ENCODE results near the gene N4BP2L1. TPM values are rescaled to one million over a fixed set of nuclear protein-coding genes. Genes with fewer than 3 reads are reported as not detected.

Gene N4BP2L1
- total RNA-seq, 2 donors from 2014 or later = 17.1 to 31.7 TPM

GRCh38 chr13:32409001-32409313, 19.0 kb downstream of the N4BP2L1 start:
- Histone ChIP-seq H3K4me1 (ENCODE audit: control insufficient read depth in 1 of 2, low read depth in 2 of 2) (peaks cover 0 to 7% of the 10 kb centered on the region in 2 donors), H3K36me3 (no peaks in the 10 kb centered on the region), H3K9me3 (no peaks in the 10 kb centered on the region), H3K27me3 (replicated peaks; ENCODE audit: insufficient read depth) (no peaks in the 10 kb centered on the region), H3K27ac (no peak overlapping the region), H3K4me3 (no peak overlapping the region)
- ATAC-seq (ENCODE audit: insufficient number of reproducible peaks, low FRiP score, low read depth) = no peak
- no peak for TF ChIP-seq CTCF (IDR thresholded peaks at IDR 0.05)
- DNase-seq (ENCODE audit: low spot score) = no peak

- Histone ChIP-seq H3K27ac (no peak overlapping the region), H3K36me3 (no peaks in the 10 kb centered on the region), H3K9me3 (no peaks in the 10 kb centered on the region), H3K4me1 (ENCODE audit: control insufficient read depth in 1 of 2, low read depth in 2 of 2) (peaks cover 0 to 7% of the 10 kb centered on the region in 2 donors), H3K4me3 (no peak overlapping the region), H3K27me3 (replicated peaks; ENCODE audit: insufficient read depth) (no peaks in the 10 kb centered on the region)
- TF ChIP-seq CTCF (IDR thresholded peaks at IDR 0.05) = no peak
- DNase-seq (ENCODE audit: low spot score) = no peak
- no peak for ATAC-seq (ENCODE audit: insufficient number of reproducible peaks, low FRiP score, low read depth)
Observed at GRCh38 chr13:32408296-32409000, 19.5 kb downstream of the N4BP2L1 start.

- peaks cover 0 to 7% of the 10 kb centered on the region in 2 donors for H3K4me1 ChIP-seq (ENCODE audit: control insufficient read depth in 1 of 2, low read depth in 2 of 2)
- ATAC-seq (ENCODE audit: insufficient number of reproducible peaks, low FRiP score, low read depth) = no peak
- no peak overlapping the region for H3K27ac ChIP-seq
- H3K36me3 ChIP-seq = no peaks in the 10 kb centered on the region
- TF ChIP-seq CTCF (IDR thresholded peaks at IDR 0.05) = no peak
- no peaks in the 10 kb centered on the region for H3K27me3 ChIP-seq (replicated peaks; ENCODE audit: insufficient read depth)
- no peaks in the 10 kb centered on the region for H3K9me3 ChIP-seq
- no peak for DNase-seq (ENCODE audit: low spot score)
- H3K4me3 ChIP-seq = no peak overlapping the region
Observed at GRCh38 chr13:32407854-32408253, 20.1 kb downstream of the N4BP2L1 start.

- Histone ChIP-seq H3K36me3 (no peaks in the 10 kb centered on the region), H3K9me3 (no peaks in the 10 kb centered on the region), H3K4me1 (ENCODE audit: control insufficient read depth in 1 of 2, low read depth in 2 of 2) (no peaks in the 10 kb centered on the region), H3K27ac (no peak overlapping the region), H3K27me3 (replicated peaks; ENCODE audit: insufficient read depth) (no peaks in the 10 kb centered on the region), H3K4me3 (no peak overlapping the region)
- no peak for TF ChIP-seq CTCF (IDR thresholded peaks at IDR 0.05)
- ATAC-seq (ENCODE audit: insufficient number of reproducible peaks, low FRiP score, low read depth) (no peak), DNase-seq (ENCODE audit: low spot score) (no peak)
Observed at GRCh38 chr13:32403108-32403507, 24.8 kb downstream of the N4BP2L1 start.

GRCh38 chr13:32391101-32391619, 36.8 kb downstream of the N4BP2L1 start:
- no peaks in the 10 kb centered on the region for H3K4me1 ChIP-seq (ENCODE audit: control insufficient read depth in 1 of 2, low read depth in 2 of 2)
- no peak overlapping the region for H3K4me3 ChIP-seq
- no peak overlapping the region for H3K27ac ChIP-seq
- ATAC-seq (ENCODE audit: insufficient number of reproducible peaks, low FRiP score, low read depth) (no peak), DNase-seq (ENCODE audit: low spot score) (no peak)
- no peaks in the 10 kb centered on the region for H3K9me3 ChIP-seq
- no peak for TF ChIP-seq CTCF (IDR thresholded peaks at IDR 0.05)
- no peaks in the 10 kb centered on the region for H3K36me3 ChIP-seq
- no peaks in the 10 kb centered on the region for H3K27me3 ChIP-seq (replicated peaks; ENCODE audit: insufficient read depth)
